Stimulated activated CD8-positive, alpha-beta memory T cell treated with anti-CD3 and anti-CD28 coated beads, Interleukin-15, amount 100 ng/mL, for 4 hours (primary cell): ENCODE results near the gene PLXNA1.

Experiments used
- DNase-seq, 2 donors: peaks; one replicate each; pipeline ENCODE4 v3.0.0-alpha.2; 2020; ENCODE audit warnings: low read depth in 2 of 2

The PLXNA1 gene

DNA sequence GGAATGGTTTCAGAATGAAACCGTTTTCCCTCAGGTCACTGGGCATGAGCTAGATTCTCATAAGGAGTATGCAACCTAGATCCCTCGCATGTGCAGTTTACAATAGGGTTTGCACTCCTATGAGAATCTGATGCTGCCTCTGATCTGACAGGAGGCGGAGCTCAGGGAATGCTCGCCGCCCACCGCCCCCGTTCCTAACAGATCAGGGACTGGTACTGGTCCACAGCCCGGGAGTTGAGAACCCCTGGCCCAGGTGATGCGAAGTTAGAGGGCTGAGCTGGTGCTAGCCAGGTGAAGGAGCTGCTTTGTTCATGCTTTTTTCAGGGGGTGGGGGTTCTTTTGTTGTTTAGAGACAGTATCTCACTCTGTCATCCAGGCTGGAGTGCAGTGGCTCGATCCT, 15.5 kb upstream of the PLXNA1 start:
- no peak for DNase-seq

DNA sequence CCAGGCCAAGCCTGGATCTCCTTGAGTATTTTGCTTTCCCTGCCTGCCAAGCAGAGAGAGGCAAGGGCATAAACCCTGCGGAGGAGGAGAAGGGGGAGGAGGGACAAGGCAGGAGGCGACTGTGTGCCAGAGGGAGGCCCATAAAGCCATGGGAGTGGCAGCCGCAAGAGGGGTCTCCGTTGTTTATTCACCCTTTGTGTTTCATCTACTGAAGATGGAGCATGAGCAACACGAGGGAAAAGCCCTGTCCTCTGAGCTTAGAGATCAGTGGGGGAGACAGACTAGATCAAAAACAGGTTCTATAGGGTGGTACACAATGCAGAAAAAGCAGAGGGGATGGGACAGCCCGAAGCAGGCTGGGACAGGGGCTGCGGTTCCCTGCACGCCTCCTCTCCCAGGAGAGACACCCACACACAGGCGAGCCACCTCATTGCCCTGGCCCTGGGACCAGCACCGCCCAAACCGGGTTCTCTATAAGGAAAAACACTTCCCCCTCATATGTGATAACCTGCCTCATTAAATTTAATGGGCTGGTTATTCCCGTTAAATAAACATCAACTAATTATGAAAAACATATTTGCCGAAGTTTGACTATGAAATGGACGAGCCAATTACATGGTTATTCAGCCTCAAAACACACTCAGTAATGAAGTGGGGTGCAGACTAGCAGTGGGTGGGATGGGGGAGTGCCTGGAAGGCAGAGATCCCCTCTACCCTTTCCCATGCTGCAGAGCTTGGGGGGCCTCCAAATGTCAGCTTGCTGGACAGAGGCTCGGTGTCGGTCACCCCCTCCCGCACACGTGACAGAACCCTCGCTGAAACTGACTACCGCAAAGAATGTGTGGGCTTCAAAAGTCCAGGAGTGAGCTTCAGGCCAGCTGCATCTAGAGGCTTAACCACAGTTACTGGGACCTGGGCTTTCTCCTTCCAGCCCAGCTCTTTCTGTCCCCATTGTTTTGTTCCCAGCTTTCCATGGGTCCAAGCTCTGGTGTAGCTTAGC, 14.2 kb upstream of the PLXNA1 start:
- DNase-seq = no peak

DNA sequence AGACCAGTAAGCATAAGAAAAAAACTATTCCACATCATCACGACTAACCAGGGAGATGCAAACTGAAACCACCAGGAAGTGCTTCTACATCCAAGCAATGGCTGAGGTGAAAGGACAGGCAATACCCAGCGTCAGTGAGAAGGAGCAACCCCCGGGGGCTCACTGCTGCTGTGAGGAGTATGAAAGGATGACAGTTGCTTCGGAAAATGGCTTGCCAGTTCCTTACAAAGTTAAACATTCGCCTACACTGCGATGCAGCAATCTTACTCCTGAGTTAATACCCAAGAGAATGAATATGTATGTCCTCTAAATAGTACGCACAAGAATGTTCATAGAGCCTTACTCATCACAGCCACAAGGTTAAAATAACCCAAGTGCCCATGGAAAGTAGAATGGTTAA, 13.3 kb upstream of the PLXNA1 start:
- no peak for DNase-seq

DNA sequence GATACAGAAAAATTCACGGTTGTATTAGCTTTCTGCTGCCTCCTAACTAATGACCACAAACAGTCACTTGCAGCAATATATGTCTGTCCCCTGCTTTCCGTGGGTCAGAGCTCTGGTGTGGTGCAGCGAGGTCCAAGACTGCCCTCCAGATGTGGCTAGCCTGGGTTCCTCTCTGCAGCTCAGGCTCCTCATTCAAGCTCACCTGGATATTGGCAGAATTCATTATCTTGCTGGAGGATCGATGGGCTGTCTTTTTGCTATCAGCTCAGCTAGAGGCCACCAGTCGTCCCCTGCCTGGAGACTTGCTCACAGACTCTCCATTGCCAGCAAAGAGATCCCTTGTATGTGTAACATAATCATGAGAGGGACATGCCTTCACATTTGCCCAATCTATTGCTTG, 12.8 kb upstream of the PLXNA1 start:
- DNase-seq = no peak

DNA sequence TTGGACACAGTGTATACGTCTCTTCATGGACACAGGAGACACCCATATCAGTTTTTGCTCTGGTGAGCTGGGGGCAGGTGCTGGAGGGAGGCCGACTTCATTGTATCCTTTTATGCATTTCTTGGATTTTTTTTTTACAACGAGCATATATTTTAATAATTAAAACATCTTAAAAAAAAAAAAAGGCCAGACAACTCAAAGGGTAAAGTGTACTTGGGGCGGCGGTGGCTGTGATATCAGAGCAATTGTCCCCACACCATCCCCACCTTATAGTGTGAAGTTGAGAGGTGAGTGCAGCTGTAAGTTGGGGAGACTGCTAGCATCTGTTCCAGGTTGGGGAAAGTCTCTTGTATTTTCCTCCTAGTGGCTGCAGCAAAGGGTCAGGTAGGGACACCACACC, 12.0 kb upstream of the PLXNA1 start:
- DNase-seq = no peak

DNA sequence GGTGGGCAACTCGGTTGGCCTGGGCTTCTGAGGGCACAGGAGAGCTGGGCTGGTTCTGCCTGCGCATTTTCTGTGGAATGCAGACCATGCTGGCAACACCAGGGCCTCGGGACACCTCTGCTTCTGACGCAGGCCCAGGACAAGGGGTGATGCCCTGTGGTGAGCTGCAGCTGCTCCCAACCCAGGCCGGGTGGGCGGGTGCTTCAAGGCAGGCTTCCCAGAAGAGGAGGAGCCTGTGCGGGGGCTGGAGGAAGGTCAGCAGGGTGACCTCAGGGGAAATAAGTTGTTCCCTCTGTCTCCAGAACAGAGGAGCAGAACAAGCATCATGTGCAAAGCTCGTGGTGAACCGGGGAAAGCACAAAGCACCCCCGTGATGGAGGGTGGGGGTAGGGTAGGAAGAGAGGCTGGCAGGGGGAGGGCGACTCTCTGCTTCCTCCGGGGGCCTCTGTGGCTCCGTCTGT, 11.0 kb upstream of the PLXNA1 start:
- no peak for DNase-seq

DNA sequence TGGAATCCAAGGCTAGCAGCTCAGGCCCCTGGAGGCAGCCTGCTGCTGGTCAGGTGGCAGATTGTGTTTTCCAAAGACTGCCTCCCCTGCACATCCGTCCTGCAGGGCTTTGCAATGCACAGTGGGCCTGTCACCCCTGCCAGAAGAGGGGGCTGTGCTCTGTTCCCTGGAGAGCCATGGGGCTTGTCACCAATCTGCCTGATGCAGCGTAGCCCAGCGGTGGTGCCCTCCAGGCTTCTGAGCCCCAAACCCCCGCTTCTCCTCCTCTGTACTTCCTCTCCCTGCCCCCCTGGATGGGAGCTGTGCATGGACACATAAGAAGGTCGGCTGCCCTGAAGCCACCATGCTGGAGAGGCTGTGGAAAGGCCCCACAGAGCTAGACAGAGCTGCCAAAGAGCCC, 10.0 kb upstream of the PLXNA1 start:
- no peak for DNase-seq

DNA sequence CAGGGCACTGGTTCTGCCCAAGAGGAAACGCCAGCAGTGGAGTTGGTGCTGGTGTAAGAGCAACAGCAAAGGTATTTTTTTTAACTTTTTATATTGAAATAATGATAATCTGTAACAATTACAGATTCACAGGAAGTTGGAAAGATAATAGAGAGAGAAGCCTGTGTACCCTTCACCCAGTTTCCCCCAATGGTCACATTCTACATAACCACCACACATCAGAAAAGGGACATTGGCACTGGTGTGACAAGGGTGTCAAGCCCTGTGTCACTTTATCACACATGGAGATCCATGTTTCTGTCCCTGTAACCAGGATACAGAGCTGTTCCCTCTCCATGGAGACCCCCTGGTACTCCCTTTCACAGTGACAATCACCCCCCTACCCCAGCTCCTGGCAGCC, 9.1 kb upstream of the PLXNA1 start:
- no peak for DNase-seq

DNA sequence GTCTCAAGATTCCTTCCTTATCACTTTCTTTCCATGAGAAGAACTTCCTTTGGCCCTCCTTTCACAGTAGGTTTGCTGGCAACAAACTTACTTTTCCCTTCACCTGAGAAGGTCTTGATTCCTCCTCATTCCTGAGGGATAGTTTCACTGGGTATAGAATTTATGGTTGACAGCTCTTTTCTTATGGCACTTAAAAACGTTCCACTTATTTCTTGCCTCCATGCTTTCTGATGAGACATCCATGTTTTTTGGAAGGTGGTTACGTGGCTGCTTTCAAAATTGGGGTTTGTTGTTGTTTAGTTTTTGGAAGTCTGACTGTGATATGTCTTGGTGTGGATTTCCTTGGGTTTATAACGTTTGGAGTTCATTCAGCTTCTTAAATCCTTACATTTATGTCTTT, 8.2 kb upstream of the PLXNA1 start:
- DNase-seq = no peak

DNA sequence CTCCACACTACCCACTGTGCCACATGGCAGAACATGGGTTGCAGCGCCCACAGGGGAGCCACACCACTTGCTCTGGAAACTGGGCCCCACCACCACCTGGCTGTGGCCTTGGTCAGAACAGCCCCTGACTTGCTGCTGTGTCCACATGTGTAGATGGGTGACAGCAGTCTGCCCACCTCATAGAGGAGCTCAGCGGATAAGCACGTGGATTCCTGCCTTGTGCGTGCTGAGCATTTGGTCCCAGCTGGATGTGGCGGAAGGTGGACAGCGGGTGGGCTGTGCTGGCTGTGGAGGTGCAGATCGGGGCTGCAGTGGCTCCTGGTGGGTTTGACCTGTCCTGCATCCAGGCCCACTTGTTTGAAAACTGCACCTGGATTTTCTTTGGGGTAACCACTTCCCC, 6.0 kb upstream of the PLXNA1 start:
- no peak for DNase-seq

DNA sequence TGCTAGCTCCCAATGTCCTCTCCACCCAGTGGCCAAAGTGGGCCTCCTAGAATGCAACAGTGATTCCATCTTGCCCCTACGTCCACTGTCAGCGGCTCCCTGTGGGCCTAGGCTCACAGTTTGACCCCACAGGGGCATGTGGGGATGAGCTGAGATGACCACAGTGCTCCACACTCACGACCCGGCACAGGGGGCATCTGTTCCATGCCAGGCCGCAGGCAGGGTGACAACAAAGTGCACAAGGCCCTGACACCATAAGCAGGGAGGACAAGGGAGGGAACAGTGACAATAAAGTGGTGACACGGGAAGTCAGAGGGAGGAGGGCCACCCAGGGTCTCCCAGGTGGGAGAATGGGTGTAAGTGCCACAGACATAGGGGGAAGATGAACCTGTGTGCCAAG, 5.1 kb upstream of the PLXNA1 start:
- no peak for DNase-seq

DNA sequence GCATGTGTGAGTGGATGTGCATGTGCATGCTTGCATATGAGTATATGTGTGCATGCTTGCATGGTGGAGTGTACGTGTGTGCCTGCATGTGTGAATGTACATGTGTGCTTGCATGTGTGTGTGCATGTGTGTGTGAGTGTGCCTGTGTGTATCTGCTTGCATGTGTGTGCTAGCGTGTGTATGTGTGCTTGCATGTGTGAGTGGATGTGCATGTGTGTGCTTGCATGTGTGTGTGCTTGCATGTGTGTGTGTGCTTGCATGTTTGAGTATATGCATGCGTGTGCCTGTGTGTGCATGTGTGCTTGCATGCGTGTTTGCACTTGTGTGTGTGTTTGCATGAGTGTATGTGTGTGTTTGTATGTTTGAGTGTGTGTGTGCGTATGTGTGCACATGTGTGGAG, 4.6 kb upstream of the PLXNA1 start:
- DNase-seq = no peak

DNA sequence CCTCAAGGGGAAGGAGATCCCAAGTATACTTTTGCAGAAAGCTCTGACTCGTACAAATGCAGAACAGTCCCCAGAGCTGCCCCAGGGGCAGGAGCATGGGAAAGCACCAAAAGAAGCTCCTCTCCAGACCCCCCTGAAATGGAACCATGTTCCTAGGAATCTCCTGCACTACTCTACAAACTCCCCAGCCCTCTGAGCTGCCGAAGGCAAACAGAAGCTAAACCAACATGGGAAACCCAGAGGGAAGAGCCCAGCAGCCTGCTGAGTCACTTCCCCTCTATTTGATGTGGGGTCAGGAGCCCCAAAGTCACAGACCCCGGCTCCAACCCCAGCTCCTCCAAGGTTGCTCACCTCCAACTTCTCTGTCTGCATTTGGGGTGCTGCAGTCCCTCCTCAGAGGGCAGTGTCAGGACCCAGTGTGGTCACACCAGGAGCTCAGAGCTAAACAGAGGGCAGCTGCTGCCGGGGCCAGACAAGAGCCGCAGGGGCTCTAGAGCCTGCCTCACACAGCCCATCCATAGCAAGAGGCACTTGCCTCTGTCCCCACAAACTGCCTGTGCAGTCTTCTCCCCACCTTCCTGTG, 3.8 kb upstream of the PLXNA1 start:
- DNase-seq = no peak

DNA sequence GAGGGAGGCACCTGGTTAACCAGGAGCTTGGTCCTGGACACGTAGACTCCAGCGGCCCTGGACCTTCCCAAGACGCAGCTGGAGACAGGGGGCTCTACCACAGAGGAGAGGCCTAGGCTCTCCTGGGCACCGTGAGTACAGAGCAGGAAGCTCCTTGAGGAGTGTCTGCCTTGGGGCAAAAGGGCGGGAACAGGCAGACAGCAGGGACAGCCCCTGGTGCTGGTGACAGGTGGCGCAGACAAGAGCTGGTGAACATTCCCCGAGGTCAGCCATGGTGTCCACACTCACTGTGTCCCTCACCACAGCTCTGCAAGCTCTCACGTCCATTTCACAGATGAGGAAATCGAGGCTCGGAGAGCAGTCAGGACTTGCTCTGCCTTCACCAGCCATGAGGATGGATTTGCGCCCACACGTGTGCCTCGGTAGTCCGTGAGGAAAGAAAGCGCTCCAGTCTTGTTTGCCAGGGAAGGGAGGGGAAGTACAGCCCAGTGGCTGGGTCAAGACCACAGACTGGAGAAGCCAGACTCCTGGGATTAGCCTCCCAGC, 2.6 kb upstream of the PLXNA1 start:
- no peak for DNase-seq

DNA sequence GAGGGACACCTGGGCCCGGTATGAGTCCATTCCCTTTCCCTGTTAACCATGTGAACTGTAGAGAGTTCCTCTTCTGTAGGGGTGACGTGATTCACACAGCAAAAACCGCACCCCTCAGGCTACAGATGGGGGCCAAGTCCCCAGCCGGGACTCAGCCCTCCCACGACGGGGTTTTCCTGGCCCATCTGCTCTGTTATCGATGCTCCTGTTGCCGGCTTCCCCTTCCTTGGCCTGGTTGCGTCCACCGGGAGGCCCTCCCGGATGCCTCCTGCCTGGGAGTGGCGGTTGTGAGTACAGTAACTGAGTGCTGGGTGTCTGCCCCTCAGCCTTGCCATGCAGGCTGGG, 817 bp upstream of the PLXNA1 start:
- peak; percentile 59 to 64 for DNase-seq

DNA sequence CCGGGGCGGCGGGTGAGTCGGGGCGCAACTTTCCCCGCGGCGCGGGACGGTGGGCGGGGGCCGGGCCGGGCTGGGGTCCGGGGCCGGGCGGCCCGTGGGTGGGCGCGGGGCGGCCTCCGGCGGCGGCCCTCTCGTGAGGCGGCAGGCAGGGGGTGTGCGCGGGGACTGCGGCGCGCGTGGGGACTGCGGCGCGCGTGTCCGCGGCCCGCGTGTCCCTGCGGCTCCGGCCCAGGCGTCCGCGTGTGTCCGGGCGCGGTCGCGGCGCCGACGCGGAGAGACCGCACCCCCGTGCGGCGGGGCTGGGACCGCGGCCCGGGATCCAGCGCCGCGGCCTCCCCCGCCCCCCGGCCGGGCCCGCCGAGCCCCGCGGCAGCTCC, 349 bp downstream of the PLXNA1 start:
- peak in 1 of 2 donors; percentile 6 for DNase-seq

DNA sequence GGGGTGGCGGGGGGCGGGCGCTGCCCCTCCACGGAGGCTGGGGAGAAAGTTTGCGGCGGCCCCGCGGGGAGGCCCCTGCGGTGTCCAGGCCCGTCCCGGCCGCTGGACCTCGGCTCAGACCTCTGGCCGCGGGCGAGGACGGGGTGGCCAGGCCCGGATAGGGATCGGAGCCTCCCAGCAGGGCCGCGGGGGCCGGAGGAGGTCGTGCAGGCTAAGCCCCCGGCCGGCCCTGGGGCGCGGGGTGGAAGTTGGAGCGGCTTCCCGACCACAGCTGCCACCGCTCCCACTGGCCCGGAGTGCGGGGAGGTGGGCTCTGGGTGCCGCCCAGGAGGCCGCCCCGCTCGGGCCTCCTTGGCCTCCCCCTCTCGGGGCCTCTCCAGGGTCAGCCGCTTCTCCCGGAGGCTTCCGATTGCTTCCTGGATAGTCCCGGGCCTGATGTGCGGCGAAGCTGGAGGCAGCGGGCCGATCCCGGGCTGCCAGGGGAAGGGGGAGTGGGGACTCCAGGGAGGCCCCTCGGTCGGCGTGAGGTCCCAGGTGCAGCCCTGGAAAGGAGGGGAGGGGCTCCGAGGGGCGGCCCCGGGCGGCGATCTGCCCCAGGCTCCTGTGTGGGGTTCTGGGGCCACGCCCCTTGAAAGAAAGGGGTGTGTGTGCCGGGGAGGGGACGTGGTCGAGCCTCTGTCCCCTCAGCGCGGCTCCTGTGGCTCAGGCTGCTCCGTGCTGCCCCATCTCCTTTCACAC, 907 bp downstream of the PLXNA1 start:
- DNase-seq = peak in 1 of 2 donors; percentile 15

DNA sequence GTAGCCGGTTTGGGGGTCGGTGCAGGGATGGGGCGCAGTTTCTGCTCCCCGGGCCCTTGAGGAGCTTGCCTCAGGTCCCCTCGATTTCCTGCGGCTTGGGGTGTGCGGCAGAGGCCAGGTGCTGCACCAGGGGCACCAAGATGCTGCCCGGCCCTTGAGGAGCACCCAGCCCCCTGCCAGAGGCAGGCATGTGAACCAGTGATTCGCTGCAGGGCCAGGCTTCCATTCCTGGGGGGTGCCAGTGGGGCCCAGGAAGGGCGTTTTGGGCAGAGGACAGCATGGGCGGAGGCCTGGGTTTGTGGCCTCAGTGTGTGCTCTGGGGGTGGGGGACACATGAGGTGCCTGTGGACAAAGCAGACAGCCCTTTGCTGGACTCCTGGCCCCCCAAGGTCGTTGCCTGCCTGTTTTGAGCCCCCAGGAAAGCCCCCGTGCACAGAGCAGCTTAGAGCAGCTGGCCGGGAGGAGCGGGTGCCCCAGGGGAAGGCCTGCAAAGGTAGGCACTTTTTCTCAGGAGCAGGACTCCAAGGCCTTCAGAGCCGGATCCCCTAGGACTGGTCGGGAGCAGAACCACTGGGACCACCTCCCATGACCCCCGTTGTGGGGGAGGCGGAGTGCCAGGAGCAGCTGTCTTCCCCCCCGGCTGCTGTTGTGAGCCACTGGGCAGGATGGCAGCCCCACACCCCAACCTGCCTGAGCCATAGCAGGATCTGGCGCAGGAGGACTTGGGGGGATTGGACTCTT, 1.6 kb downstream of the PLXNA1 start:
- DNase-seq = no peak

DNA sequence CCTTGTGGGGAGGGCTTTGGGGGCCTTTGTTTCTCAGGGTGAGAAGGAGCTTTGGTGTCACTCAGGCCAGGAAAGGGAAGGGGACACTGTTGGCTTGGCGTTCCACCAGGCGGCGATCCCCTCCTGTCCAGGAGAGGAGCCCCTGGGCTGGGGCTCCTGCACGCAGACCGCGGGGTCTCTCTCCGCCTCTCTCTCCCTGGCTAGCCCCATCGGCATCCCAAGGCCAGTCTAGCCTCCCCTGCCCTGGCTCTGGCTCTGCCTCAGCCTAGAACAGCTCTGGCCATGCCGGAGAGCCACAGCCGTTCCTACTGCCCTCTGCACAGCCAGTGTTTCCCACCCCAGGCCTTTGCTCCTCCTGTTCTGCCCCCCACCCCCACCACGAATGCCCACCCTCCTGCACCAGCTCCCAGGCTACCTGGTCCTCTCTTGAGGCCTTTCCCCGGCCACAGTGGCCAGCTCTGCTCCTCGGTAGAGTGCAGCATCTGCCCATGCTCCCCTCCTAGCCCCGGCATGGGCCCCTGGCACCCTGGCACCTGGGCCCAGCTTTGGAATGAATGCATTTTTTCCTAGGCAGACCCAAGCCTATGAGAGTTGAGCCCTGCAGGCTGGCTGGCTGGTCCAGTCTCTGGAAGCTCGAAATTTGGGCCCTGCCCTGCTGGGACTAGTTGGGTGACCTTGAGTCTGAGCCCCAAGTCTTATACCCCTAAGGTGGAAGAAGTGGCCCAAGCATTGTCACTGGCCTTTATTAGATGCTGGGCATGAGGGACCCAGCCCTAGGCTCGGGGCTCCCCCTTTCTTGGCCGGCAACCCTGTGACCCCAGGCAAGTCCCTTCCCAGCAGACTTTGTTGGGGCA, 2.4 kb downstream of the PLXNA1 start:
- DNase-seq = no peak

DNA sequence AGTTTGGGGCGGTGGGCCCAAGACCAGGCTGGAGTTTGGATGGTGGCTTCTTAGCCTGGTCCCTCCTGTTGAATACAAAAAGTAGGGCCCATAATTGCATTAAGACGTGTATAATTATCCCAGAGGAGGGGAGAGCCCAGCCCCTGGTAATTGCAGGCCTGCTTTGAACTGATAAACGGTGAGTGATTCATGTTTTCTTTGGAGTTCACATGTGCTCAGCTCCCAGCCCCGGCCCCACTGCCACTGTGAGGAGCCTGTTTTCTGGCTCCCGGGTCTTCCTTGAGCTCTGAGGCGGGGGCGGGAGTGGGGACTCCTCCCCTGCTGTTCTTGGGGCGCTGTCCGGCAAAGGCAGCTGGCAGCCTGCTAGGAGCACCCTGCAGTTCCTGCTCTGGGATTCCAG, 3.1 kb downstream of the PLXNA1 start:
- no peak for DNase-seq

DNA sequence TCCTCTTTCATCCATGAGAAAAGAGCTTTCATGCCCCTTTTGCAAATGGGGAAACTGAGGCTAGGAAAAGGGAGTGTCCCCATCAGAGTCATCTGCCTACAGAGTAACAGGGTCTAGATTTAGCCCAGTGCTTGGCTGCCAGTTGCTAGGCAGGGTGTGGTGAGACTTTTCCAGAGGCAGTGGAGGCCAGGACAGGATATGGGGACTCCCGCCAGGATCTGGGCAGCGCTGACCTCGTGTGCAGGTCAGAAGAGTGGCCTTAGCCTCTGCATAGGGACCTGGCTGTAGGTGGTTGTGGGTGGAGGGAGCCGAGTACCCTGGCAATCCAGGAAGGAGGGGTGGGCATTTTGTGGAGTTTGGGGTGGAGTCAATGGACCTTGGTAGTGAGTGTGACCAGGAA, 4.2 kb downstream of the PLXNA1 start:
- DNase-seq = no peak
